GM18505 (cell line): ENCODE measurements around the gene MGMT.

Experiments
- ATAC-seq: cut with Tn5 transposase; IDR thresholded peaks from one replicate; pipeline ENCODE4 v1.9.1; 2021; ENCODE audit not compliant: unreplicated experiment
- POLR2A ChIP-seq: IDR thresholded peaks from 4 replicates; pipeline ENCODE4 v1.6.1; 2011; ENCODE audit warnings: borderline replicate concordance; ENCODE audit not compliant: insufficient read depth, insufficient read length; ENCODE audit errors: extremely low read depth

MGMT gene

GRCh38 chr10:129761197-129761972 lies 294.3 kb downstream of the MGMT start:
- ATAC-seq: no peak
- TF ChIP-seq POLR2A: no peak

GRCh38 chr10:129761981-129762956 lies 295.2 kb downstream of the MGMT start:
- ATAC-seq: no peak
- no peak for TF ChIP-seq POLR2A

- TF ChIP-seq POLR2A: no peak
- ATAC-seq: no peak
Measured at GRCh38 chr10:129764011-129764900, 297.2 kb downstream of the MGMT start.

GRCh38 chr10:129764901-129765663 lies 298.0 kb downstream of the MGMT start:
- no peak for ATAC-seq
- TF ChIP-seq POLR2A: no peak

GRCh38 chr10:129765664-129766550 lies 298.9 kb downstream of the MGMT start:
- TF ChIP-seq POLR2A: no peak
- no peak for ATAC-seq

GRCh38 chr10:129766611-129767550 lies 299.8 kb downstream of the MGMT start:
- TF ChIP-seq POLR2A: no peak
- ATAC-seq: no peak

- TF ChIP-seq POLR2A: no peak
- no peak for ATAC-seq
Measured at GRCh38 chr10:129767751-129768150, 300.7 kb downstream of the MGMT start.

- ATAC-seq: no peak
- no peak for TF ChIP-seq POLR2A
Measured at GRCh38 chr10:129768437-129769355, 301.7 kb downstream of the MGMT start.

GRCh38 chr10:129769381-129770116 lies 302.5 kb downstream of the MGMT start:
- no peak for ATAC-seq
- TF ChIP-seq POLR2A: no peak
